ENCODE measurements around the gene EZH2.

EZH2 gene

GRCh38 chr7:148856578-148856881 is 27.6 kb downstream of the EZH2 start:
- DNase-seq (ENCODE audit: low read depth in 2 of 2), result no peak

GRCh38 chr7:148854983-148855382 is 29.1 kb downstream of the EZH2 start:
- DNase-seq (ENCODE audit: low read depth in 2 of 2), result no peak

- no peak for DNase-seq (ENCODE audit: low read depth in 2 of 2)
Measured at GRCh38 chr7:148852272-148852671, 31.8 kb downstream of the EZH2 start.

- no peak for DNase-seq (ENCODE audit: low read depth in 2 of 2)
Measured at GRCh38 chr7:148850564-148850963, 33.5 kb downstream of the EZH2 start.

DNA sequence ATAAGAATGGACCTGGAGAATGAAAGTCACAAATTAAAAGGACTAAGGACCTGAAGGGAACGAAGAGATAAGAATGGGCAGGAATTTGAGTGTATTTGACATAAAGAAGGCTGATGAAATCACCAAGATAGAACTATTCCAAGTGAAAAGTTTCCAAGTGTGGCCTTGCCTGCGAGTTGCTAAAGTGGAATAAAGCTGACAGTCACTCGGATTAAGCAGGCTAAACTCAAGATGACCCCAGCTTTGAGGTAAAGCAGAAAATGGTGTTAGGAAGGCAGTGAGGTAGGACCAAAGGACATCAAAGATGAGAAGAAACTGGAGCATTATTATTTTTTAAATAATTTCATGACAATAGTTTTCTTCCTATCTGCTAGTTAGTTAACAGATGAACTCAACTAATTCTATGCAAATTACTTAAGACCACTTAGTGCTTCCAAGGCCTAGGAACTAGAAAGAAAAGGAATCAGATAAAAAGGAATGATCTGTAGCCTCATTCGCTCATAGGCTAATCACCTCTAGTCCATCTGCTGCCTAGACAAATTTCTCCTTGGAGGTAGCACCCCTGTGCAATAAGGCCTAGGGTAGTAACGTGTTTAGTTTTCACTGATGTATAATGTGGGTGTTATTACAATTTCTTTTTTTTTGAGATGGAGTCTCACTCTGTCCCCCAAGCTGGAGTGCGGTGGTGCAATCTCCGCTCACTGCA is 34.5 kb downstream of the EZH2 start:
- DNase-seq (ENCODE audit: low read depth in 2 of 2), result no peak

DNA sequence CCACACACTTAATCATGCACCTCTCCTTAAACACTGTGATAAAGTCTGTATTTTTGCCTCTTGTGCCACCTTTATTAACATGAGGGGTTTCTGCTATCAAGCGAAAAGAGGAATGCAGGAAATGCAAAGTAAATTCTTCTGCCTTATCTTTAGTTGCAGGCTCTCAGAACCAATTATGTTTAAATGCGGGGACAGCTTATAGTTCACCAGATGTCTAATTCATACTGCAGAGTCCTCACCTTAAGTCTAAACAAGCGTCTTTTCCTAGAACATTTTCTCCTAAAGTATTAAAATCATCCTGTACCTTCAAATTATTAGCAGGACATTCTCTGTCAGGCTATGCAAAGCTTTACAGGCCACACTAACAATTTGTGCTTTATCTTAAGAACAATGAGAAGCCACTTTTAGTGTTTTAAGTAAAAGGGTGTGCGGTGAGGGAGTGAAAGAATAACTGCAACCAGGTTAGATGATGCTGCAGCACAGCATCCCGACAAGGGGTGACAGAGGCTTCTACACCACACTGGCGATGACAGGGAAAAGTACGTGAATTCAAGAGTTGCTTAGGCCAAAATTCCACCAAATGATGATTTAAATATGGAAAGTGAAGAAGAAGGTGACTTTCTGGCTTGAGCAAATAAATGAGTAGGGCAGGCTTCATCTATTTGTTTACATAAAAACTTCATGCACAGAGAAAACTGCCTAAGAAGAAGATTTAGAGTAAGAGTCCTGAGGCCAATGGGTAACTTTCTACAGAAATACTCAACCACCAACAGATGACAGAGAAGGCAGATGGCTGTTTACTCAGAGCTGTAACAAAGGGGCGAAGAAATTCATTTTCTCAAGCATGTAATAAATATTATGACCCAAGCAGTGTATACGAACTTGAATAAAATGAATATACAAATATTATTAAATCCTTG is 36.0 kb downstream of the EZH2 start:
- DNase-seq (ENCODE audit: low read depth in 2 of 2), result no peak

DNA sequence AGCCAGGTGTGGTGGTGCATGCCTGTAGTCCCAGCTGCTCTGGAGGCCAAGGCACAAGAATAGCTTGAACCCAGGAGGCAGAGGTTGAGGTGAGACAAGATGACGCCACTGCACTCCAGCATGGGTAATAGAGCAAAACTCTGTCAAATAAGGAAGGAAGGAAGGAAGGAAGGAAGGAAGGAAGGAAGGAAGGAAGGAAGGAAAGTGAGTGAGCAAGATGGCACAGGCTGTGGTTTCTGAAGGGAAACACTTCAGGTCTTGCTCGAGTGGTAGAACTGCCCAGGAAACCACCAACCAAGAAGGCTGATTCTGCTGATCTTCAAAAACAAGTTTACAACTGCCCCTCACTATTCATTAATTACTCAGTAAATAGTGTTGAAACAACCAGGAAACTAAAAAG is 45.2 kb downstream of the EZH2 start:
- DNase-seq (ENCODE audit: low read depth in 2 of 2), result no peak

GRCh38 chr7:148835854-148836253 is 48.2 kb downstream of the EZH2 start:
- DNase-seq (ENCODE audit: low read depth in 2 of 2), result no peak

GRCh38 chr7:148834605-148835004 is 49.5 kb downstream of the EZH2 start:
- no peak for DNase-seq (ENCODE audit: low read depth in 2 of 2)

DNA sequence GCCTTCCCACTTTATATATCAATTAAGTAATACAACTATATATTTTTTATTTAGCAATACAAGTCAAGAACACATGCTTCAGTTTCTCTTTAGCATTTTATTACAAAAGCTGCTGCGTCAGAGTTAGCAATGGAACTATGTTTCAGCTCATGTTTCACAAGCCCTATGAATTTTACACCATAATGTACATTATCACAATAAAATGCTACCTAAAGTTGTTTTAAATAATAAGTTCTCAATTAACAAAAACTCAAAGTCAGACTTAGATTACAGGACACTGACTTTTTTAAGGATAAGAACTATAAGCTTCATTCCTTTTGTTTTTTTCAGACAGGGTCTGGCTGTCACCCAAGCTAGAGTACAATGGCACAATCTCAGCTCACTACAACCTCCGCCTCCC is 52.3 kb downstream of the EZH2 start:
- DNase-seq (ENCODE audit: low read depth in 2 of 2), result no peak

DNA sequence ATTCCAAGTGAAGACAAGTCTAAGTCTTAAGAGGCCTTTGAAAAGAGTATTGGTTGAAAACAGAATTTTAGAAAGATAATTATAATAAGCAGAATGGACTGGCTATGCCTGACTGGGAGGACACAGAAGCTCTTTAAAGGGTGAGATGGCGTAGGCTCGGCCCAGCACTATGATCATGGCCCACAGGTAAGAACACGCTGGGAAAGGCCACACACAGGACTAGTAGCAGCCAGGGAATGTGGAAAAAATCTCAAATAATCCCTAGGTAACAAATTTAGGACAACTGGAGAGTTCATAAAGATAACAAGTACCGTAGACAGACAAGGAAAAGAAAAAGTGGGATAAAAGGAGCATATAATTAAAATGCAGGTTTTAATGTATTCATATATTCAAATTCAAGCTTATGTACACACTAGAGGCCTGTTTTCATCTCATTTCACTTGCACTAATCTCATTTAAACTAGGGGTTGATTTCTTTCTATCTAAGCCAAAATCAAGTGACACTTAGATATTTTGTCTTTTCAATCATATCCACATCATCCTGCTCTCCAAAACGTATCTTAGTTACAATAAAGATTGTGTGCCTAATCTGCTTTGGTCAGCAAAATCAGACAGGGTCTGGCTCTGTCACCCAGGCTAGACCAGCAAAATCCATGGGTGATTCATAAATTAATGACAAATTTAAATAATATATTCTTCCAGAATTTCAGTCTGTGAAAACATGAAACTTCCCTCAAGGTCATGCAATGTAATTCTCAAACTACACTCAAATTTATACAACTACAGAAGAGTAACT is 53.0 kb downstream of the EZH2 start:
- DNase-seq (ENCODE audit: low read depth in 2 of 2), result no peak

GRCh38 chr7:148828965-148829364 is 55.1 kb downstream of the EZH2 start:
- no peak for DNase-seq (ENCODE audit: low read depth in 2 of 2)

GRCh38 chr7:148825338-148825737 is 58.8 kb downstream of the EZH2 start:
- no peak for DNase-seq (ENCODE audit: low read depth in 2 of 2)

- DNase-seq (ENCODE audit: low read depth in 2 of 2), result no peak
Measured at GRCh38 chr7:148824864-148825263, 59.2 kb downstream of the EZH2 start.

- no peak for DNase-seq (ENCODE audit: low read depth in 2 of 2)
Measured at GRCh38 chr7:148821422-148821821, 62.7 kb downstream of the EZH2 start.

- no peak for DNase-seq (ENCODE audit: low read depth in 2 of 2)
Measured at GRCh38 chr7:148819697-148820360, 64.3 kb downstream of the EZH2 start.

DNA sequence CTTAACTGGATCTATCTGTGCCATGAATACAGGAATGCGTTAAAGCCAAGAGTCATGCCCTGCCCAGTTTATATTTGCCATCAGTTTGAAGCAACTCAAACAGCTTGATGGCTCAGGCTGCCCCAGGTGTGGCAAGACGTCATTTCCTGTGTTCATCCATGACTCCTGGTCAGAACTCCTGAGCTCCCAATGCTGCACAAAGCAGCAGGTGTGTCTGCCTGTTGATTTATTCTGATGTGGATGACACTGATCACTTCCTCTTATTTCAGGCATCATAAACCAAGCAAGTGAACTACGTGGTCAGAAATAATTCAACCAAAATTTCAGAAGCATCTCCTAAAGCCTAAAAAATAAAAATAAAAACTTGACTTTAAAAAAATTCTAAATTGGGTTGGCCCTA is 68.5 kb downstream of the EZH2 start:
- DNase-seq (ENCODE audit: low read depth in 2 of 2), result no peak

- no peak for DNase-seq (ENCODE audit: low read depth in 2 of 2)
Measured at GRCh38 chr7:148814922-148815559, 69.0 kb downstream of the EZH2 start.

DNA sequence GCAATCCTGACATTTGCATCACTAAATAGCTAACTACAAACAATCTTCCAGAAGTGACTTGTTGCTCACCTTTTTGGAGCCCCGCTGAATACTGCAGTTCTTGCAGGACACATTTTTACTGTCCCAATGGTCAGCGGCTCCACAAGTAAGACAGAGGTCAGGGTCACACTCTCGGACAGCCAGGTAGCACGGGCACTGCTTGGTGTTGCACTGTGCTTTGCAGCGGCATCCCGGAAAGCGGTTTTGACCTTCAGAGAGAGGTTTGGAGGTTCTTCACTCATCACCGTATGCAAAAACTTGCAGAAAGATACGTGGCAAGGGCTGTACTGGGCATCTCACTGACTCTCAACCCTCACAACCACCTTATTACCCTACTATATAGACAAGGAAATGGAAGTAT is 70.2 kb downstream of the EZH2 start:
- DNase-seq (ENCODE audit: low read depth in 2 of 2), result no peak

DNA sequence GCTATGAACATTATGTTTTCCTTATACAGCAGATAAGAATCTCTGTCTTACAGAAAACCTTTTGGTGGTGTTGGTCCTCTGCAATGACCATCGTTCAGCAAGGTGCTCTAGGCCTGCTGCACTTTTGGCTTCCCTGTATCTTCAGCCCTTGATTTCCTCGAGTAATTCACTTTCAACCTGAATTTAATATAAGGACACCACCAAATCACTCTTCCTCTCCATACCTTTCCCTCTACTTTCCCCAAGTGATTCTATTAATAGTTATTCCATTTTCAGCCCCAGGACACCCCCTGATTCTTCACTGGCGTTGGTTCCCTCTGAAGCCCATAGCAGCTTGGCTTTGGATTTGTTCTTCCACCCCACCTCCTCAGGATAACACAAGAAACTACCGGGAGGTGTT is 72.2 kb downstream of the EZH2 start:
- no peak for DNase-seq (ENCODE audit: low read depth in 2 of 2)

DNA sequence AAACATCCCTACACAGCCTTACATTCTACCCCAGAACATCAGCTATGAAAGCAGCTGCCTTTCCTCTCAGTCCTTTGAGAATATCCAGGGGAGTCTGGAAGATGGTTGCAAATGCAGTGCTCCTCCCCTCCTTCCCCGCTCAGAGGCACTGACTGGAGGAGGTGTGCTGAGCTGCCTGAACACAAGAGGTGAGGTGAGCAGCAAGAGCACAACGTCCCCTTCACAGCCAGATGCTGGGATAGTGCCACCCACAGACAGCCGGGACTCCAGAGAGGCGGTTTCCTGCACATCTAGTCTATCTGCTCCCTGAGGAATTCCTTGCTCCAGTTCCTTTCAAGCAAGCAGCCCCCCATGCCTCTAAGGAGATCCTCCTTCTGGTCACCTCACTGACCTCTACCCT is 74.2 kb downstream of the EZH2 start:
- DNase-seq (ENCODE audit: low read depth in 2 of 2), result no peak

DNA sequence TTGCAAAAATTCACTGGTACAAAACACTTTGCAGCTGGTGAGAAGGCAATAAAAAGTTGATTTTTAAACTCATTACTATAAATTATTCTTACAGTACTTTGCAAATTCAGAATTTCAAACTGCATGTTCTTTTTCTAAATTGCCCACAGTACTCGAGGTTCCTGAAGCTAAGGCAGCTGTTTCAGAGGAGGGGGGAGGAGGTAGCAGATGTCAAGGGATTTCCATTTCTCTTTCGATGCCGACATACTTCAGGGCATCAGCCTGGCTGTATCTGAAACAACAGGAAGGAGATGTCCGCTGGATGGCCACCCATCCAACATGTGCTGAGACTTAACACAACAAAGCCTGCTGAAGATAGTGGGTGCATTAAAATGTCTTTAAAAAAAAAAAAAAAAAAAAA is 76.7 kb downstream of the EZH2 start:
- no peak for DNase-seq (ENCODE audit: low read depth in 2 of 2)

Data from stimulated activated CD4-positive, alpha-beta T cell treated with anti-CD3 and anti-CD28 coated beads, Interleukin-12 subunit alpha, Interleukin-12 subunit beta, amount 100 ng/mL, for 24 hours (primary cell).